HepG2 (cell line): ENCODE data around the gene MEF2A. TPM values are rescaled to one million over a fixed set of nuclear protein-coding genes. Genes with fewer than 3 reads are reported as not detected.

Source experiments
- KDM2A ChIP-seq: sonication (generic); formaldehyde crosslinking; IDR thresholded peaks from 2 replicates; pipeline ENCODE4 v1.4.0; 2020; ENCODE audit warnings: low read depth, missing genetic modification reagents, borderline replicate concordance
- MATR3 ChIP-seq: sonication (generic); formaldehyde crosslinking; IDR thresholded peaks from 2 replicates; pipeline ENCODE4 v1.4.0; 2020; ENCODE audit warnings: missing genetic modification reagents
- MXD4 ChIP-seq: IDR thresholded peaks from 2 replicates; pipeline ENCODE4 v1.6.1; 2016; ENCODE audit warnings: mild to moderate bottlenecking, missing biosample characterization, missing genetic modification reagents
- NFRKB ChIP-seq: fragments of 450-650 bp; IDR thresholded peaks from 2 replicates; pipeline ENCODE4 v1.6.1; 2017
- NR2F1 ChIP-seq, 2 experiments: fragments of 450-650 bp in 1 of 2; formaldehyde crosslinking in 1 of 2; IDR thresholded peaks; 2 replicates each; pipeline versions ENCODE4 v1.5.0 to v1.6.1; 2016 to 2020; ENCODE audit warnings: mild to moderate bottlenecking in 1 of 2, missing compliant biosample characterization in 1 of 2, missing genetic modification reagents in 1 of 2, moderate library complexity in 1 of 2
- PRMT3 ChIP-seq: sonication (generic); formaldehyde crosslinking; IDR thresholded peaks from 2 replicates; pipeline ENCODE4 v1.8.1; 2022; ENCODE audit warnings: low read depth, mild to moderate bottlenecking, moderate library complexity, missing genetic modification reagents, borderline replicate concordance
- ZBTB38 ChIP-seq: sonication (generic); formaldehyde crosslinking; IDR thresholded peaks from 2 replicates; pipeline ENCODE4 v1.5.1; 2020; ENCODE audit warnings: mild to moderate bottlenecking, missing genetic modification reagents
- ZNF12 ChIP-seq: sonication (generic); formaldehyde crosslinking; IDR thresholded peaks from 2 replicates; pipeline ENCODE4 v1.5.0; 2020; ENCODE audit warnings: missing genetic modification reagents
- ZNF292 ChIP-seq: sonication (generic); formaldehyde crosslinking; IDR thresholded peaks from 2 replicates; pipeline ENCODE4 v1.8.1; 2022; ENCODE audit warnings: mild to moderate bottlenecking, low read depth, missing genetic modification reagents, borderline replicate concordance
- ZNF451 ChIP-seq: sonication (generic); formaldehyde crosslinking; IDR thresholded peaks from 2 replicates; pipeline ENCODE4 v1.5.0; 2020; ENCODE audit warnings: mild to moderate bottlenecking, missing genetic modification reagents
- ZNF558 ChIP-seq: sonication (generic); formaldehyde crosslinking; IDR thresholded peaks from 2 replicates; pipeline ENCODE4 v1.9.0; 2022; ENCODE audit warnings: mild to moderate bottlenecking, missing genetic modification reagents, borderline replicate concordance
- ZNF572 ChIP-seq: sonication (generic); formaldehyde crosslinking; IDR thresholded peaks from 2 replicates; pipeline ENCODE4 v1.5.1; 2020; ENCODE audit warnings: mild to moderate bottlenecking, missing genetic modification reagents
- ZSCAN9 ChIP-seq: IDR thresholded peaks from 2 replicates; pipeline ENCODE4 v1.6.1; 2016; ENCODE audit warnings: borderline replicate concordance
- polyA plus RNA-seq, 8 experiments: library from polyadenylated mRNA; depleted of rRNA in 3 of 8; stranded (reverse) in 7 of 8; unstranded in 1 of 8; fragments of >200 nt; fragmentation: Illumina TruSeq in 4 of 8; extraction: Trizol in 4 of 8; gene quantifications; 2 replicates each; pipeline versions ENCODE4 v1.2.1 to v1.2.3, GENCODE V29; 2011 to 2016; ENCODE audit warnings: low read depth in 4 of 8, missing spikeins in 1 of 8, mixed read lengths in 1 of 8; ENCODE audit not compliant: insufficient read depth in 1 of 8
- total RNA-seq, 5 experiments: library from RNA; depleted of rRNA; stranded (reverse); fragments of >200 nt; fragmentation: Illumina TruSeq; extraction: Trizol; gene quantifications; 2 replicates each; pipeline ENCODE4 v1.2.3, GENCODE V29; 2016; ENCODE audit warnings: low read depth in 1 of 5
- TF ChIP-seq, protein P1 (sequence below): sonication (generic); formaldehyde crosslinking; IDR thresholded peaks from 2 replicates; pipeline ENCODE4 v1.5.1; 2020; ENCODE audit warnings: missing genetic modification reagents, mild to moderate bottlenecking, borderline replicate concordance
- TF ChIP-seq, protein P2 (sequence below): sonication (generic); formaldehyde crosslinking; IDR thresholded peaks from 2 replicates; pipeline ENCODE4 v1.4.0; 2020; ENCODE audit warnings: mild to moderate bottlenecking, missing genetic modification reagents

Gene MEF2A
- total and polyA plus RNA-seq, 2 of the 13 experiments (the other 11 are each of a cell fraction or from before 2014, with no cell fraction given), result 15.2 to 24.4 TPM

- TF ChIP-seq MXD4 (CRISPR knock-in tag) (0 out of 2 replicates have a peak, but pooled peaks have one; percentile 15), PRMT3 (CRISPR knock-in tag) (0 out of 2 replicates have a peak, but pooled peaks have one; percentile 30), MATR3 (CRISPR knock-in tag) (no peak), ZBTB38 (CRISPR knock-in tag) (no peak), ZNF558 (CRISPR knock-in tag) (no peak), KDM2A (CRISPR knock-in tag) (peak; percentile 92), ZNF572 (CRISPR knock-in tag) (no peak), ZNF292 (CRISPR knock-in tag) (no peak), NR2F1 (CRISPR knock-in tag; IDR thresholded peaks at IDR 0.05) (peak in 1 of 2 experiments; percentile 25; a peak in 1 of 4 replicates), ZNF12 (CRISPR knock-in tag) (no peak), NFRKB (no peak), ZSCAN9 (CRISPR knock-in tag) (peak; percentile 58; the same call in 1 of the 2 replicates), ZNF451 (0 out of 2 replicates have a peak, but pooled peaks have one; percentile 53)
- TF ChIP-seq, protein P1, sequence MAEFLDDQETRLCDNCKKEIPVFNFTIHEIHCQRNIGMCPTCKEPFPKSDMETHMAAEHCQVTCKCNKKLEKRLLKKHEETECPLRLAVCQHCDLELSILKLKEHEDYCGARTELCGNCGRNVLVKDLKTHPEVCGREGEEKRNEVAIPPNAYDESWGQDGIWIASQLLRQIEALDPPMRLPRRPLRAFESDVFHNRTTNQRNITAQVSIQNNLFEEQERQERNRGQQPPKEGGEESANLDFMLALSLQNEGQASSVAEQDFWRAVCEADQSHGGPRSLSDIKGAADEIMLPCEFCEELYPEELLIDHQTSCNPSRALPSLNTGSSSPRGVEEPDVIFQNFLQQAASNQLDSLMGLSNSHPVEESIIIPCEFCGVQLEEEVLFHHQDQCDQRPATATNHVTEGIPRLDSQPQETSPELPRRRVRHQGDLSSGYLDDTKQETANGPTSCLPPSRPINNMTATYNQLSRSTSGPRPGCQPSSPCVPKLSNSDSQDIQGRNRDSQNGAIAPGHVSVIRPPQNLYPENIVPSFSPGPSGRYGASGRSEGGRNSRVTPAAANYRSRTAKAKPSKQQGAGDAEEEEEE (CRISPR knock-in tag), result no peak
- TF ChIP-seq, protein P2, sequence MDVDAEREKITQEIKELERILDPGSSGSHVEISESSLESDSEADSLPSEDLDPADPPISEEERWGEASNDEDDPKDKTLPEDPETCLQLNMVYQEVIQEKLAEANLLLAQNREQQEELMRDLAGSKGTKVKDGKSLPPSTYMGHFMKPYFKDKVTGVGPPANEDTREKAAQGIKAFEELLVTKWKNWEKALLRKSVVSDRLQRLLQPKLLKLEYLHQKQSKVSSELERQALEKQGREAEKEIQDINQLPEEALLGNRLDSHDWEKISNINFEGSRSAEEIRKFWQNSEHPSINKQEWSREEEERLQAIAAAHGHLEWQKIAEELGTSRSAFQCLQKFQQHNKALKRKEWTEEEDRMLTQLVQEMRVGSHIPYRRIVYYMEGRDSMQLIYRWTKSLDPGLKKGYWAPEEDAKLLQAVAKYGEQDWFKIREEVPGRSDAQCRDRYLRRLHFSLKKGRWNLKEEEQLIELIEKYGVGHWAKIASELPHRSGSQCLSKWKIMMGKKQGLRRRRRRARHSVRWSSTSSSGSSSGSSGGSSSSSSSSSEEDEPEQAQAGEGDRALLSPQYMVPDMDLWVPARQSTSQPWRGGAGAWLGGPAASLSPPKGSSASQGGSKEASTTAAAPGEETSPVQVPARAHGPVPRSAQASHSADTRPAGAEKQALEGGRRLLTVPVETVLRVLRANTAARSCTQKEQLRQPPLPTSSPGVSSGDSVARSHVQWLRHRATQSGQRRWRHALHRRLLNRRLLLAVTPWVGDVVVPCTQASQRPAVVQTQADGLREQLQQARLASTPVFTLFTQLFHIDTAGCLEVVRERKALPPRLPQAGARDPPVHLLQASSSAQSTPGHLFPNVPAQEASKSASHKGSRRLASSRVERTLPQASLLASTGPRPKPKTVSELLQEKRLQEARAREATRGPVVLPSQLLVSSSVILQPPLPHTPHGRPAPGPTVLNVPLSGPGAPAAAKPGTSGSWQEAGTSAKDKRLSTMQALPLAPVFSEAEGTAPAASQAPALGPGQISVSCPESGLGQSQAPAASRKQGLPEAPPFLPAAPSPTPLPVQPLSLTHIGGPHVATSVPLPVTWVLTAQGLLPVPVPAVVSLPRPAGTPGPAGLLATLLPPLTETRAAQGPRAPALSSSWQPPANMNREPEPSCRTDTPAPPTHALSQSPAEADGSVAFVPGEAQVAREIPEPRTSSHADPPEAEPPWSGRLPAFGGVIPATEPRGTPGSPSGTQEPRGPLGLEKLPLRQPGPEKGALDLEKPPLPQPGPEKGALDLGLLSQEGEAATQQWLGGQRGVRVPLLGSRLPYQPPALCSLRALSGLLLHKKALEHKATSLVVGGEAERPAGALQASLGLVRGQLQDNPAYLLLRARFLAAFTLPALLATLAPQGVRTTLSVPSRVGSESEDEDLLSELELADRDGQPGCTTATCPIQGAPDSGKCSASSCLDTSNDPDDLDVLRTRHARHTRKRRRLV (CRISPR knock-in tag), result no peak
Observed at GRCh38 chr15:99565299-99566156, at the start of gene MEF2A (continued).
